K562 (cell line): ENCODE measurements around the gene PHF20. TPM values are rescaled to one million over a fixed set of nuclear protein-coding genes. Genes with fewer than 3 reads are reported as not detected.

Experiments used
- DACH1 ChIP-seq: fragments of 450-650 bp; IDR thresholded peaks from 2 replicates; pipeline ENCODE4 v1.6.1; 2018; ENCODE audit not compliant: partially characterized antibody
- KDM4B ChIP-seq, 2 experiments: fragments of 450-650 bp in 1 of 2; sonication (generic) in 1 of 2; IDR thresholded peaks; 2 replicates each; pipeline ENCODE4 v1.6.1; 2016 to 2017; ENCODE audit warnings: borderline replicate concordance in 2 of 2, antibody characterized with exemption in 1 of 2, low read depth in 1 of 2, mild to moderate bottlenecking in 1 of 2
- NFATC3 ChIP-seq: fragments of 450-650 bp; IDR thresholded peaks from 2 replicates; pipeline ENCODE4 v1.6.1; 2017; ENCODE audit warnings: mild to moderate bottlenecking
- RHOXF2B ChIP-seq: fragments of 250-450 bp; sonication (Bioruptor Pico); conservative IDR thresholded peaks from 2 replicates; pipeline ENCODE4 v1.5.1; 2021
- USF2 ChIP-seq: sonication (generic); formaldehyde crosslinking; IDR thresholded peaks from 2 replicates; pipeline ENCODE4 v1.5.0; 2020; ENCODE audit warnings: missing genetic modification reagents
- ZC3H4 ChIP-seq: sonication (generic); formaldehyde crosslinking; IDR thresholded peaks from 2 replicates; pipeline ENCODE4 v1.9.0; 2021; ENCODE audit warnings: missing genetic modification reagents, borderline replicate concordance
- ZNF408 ChIP-seq: fragments of 250-450 bp; sonication (Bioruptor Pico); IDR thresholded peaks from 2 replicates; pipeline ENCODE4 v1.4.0; 2020; ENCODE audit warnings: low read depth, mild to moderate bottlenecking, moderate library complexity
- polyA plus RNA-seq, 8 experiments: library from polyadenylated mRNA; depleted of rRNA in 4 of 8; stranded (reverse) in 5 of 8; unstranded in 3 of 8; fragments of >200 nt; fragmentation: Nextera tagmentation in 2 of 8; fragmentation: Illumina TruSeq in 1 of 8; extraction: Ambion mirVana in 2 of 8; extraction: Trizol in 1 of 8; gene quantifications; 2 replicates each; pipeline versions ENCODE4 v1.2.1 to v1.2.3, GENCODE V29; 2011 to 2014; ENCODE audit warnings: inconsistent platforms in 1 of 8, missing spikeins in 1 of 8
- total RNA-seq, 7 experiments: library from RNA; depleted of rRNA in 6 of 7; stranded (reverse); fragments of >200 nt in 6 of 7; fragmentation: Illumina TruSeq in 2 of 7; extraction: Trizol in 2 of 7; gene quantifications; 2 replicates each; pipeline versions ENCODE4 v1.2.1 to v1.2.3, GENCODE V29; 2011 to 2021; ENCODE audit warnings: low replicate concordance in 1 of 7
- TF ChIP-seq, protein P1 (sequence below): IDR thresholded peaks from 3 replicates; pipeline ENCODE4 v1.6.1; 2011; ENCODE audit warnings: borderline replicate concordance, mild to moderate bottlenecking, moderate library complexity; ENCODE audit not compliant: insufficient read length; ENCODE audit errors: extremely low read depth

PHF20 gene
- total and polyA plus RNA-seq, 9 of the 15 experiments (the other 6 are each of a cell fraction or from before 2014, with no cell fraction given), result 49.9 to 196 (median 70.7) TPM

- TF ChIP-seq ZNF408 (no peak), ZC3H4 (CRISPR knock-in tag) (no peak), DACH1 (no peak), USF2 (CRISPR knock-in tag) (no peak), RHOXF2B (CRISPR knock-in tag) (no peak), NFATC3 (no peak), KDM4B (IDR thresholded peaks at IDR 0.05; ENCODE audit: borderline replicate concordance in 2 of 2, low read depth in 1 of 2) (no peak)
- TF ChIP-seq, protein P1, sequence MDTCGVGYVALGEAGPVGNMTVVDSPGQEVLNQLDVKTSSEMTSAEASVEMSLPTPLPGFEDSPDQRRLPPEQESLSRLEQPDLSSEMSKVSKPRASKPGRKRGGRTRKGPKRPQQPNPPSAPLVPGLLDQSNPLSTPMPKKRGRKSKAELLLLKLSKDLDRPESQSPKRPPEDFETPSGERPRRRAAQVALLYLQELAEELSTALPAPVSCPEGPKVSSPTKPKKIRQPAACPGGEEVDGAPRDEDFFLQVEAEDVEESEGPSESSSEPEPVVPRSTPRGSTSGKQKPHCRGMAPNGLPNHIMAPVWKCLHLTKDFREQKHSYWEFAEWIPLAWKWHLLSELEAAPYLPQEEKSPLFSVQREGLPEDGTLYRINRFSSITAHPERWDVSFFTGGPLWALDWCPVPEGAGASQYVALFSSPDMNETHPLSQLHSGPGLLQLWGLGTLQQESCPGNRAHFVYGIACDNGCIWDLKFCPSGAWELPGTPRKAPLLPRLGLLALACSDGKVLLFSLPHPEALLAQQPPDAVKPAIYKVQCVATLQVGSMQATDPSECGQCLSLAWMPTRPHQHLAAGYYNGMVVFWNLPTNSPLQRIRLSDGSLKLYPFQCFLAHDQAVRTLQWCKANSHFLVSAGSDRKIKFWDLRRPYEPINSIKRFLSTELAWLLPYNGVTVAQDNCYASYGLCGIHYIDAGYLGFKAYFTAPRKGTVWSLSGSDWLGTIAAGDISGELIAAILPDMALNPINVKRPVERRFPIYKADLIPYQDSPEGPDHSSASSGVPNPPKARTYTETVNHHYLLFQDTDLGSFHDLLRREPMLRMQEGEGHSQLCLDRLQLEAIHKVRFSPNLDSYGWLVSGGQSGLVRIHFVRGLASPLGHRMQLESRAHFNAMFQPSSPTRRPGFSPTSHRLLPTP, result no peak
These were observed 148.7 kb downstream of the PHF20 start (continued) for GRCh38 chr20:35920523-35920922.
